CD4-positive, alpha-beta T cell treated with Interleukin-21 for 1 hour (primary cell): ENCODE data around the gene ATP8B2.
A peak's percentile ranks its signal among the peaks of the same experiment; 100 is the strongest.
"Not testable (repeated sequence)": the region's sequence is repeated elsewhere in the genome, so short reads cannot be mapped to it uniquely, and the experiment has no call there.

Experiments
- DNase-seq: peaks from one replicate; pipeline ENCODE4 v3.0.0-alpha.2; 2020

Gene ATP8B2

DNA sequence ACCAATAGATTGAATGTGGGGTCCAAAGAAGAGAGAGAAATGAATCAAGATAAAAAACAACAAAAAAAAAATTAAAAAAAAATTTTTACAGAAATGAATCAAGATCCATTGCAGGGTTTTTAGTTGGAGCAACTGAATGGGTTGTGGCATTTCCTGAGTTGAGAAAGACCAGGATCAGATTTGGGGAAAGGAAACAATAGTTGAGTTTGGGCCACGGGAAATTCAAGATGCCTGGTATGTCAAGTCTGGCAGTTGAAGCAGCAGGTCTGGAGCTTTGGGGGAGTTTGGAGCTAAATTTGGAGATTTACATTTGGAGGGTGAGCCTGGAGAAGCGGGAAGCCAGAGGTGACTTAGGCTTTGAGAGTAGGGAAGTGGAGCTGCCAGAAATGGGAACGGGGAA lies 22.6 kb downstream of the ATP8B2 start:
- no peak for DNase-seq

DNA sequence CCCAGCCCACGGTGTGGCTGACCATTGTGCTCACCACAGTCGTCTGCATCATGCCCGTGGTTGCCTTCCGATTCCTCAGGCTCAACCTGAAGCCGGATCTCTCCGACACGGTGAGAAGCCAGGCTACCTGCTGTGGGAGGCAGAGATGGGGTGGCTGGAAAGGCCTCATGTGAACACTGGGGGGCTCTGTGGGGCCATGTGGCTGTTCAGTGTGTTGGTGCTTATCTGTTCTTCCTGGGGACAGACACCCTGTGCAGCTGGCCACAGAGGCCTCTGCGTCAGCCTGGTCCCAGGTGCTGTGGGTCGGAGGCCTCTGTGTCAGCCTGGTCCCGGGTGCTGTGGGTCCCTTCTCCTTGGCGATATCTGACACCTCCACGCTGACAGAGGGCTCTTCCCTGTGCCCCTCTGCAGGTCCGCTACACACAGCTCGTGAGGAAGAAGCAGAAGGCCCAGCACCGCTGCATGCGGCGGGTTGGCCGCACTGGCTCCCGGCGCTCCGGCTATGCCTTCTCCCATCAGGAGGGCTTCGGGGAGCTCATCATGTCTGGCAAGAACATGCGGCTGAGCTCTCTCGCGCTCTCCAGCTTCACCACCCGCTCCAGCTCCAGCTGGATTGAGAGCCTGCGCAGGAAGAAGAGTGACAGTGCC lies 23.2 kb downstream of the ATP8B2 start:
- DNase-seq, result no peak

GRCh38 chr1:154349121-154349520 lies 23.8 kb downstream of the ATP8B2 start:
- no peak for DNase-seq

DNA sequence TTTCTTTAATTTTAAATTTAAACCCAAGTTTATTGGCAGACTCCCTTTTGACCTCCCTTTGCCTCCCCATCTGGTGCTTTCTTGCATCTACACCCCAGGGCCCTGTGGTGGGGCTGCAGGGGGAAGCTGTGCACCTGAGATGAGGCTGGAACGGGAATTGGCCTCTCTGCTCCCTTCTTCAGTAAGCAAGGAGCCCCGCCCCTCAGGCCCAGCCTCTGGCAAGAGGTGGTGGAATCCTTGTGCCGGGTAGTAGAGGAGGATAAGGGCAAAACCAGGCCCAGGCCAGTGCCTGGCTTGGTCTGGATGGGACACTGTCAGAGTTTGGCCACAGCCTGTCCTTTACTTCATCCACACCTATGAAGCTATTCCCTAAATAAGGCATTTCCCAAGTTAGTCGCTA lies 25.1 kb downstream of the ATP8B2 start:
- no peak for DNase-seq

DNA sequence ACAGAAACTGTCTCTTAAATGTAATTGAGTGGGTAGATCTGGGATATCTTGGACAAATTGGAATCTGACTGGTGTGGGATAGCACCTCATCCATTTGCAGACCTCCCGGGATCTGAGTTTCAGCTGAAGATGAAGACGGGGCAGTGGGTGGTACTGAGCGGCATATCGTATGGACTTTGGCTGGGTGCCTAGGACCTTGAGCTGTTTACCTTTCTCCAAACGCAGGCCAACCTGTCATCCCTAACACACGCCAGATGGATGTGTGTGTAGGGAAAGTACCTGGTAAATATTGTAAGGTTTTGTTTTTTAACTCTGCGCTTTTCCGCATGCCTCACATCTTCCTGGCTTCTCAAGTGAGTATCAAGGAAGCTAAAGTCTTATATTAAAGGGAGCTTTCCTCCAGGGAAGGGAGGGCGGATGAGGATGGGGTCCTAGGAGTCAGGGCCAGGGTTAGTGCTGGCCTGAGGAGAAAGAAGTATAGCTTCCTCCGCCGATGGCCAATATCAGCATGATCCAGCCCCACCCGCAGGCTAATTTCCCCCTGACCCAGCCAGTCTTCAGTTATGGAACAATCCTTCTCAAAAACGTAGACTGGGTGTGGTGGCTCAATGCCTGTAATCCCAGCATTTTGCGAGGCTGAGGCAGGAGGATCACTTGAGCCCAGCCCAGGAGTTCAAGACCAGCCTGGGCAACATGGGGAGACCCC lies 26.2 kb downstream of the ATP8B2 start:
- no peak for DNase-seq

- DNase-seq, result no peak
Measured at GRCh38 chr1:154352245-154352580, 26.9 kb downstream of the ATP8B2 start.

DNA sequence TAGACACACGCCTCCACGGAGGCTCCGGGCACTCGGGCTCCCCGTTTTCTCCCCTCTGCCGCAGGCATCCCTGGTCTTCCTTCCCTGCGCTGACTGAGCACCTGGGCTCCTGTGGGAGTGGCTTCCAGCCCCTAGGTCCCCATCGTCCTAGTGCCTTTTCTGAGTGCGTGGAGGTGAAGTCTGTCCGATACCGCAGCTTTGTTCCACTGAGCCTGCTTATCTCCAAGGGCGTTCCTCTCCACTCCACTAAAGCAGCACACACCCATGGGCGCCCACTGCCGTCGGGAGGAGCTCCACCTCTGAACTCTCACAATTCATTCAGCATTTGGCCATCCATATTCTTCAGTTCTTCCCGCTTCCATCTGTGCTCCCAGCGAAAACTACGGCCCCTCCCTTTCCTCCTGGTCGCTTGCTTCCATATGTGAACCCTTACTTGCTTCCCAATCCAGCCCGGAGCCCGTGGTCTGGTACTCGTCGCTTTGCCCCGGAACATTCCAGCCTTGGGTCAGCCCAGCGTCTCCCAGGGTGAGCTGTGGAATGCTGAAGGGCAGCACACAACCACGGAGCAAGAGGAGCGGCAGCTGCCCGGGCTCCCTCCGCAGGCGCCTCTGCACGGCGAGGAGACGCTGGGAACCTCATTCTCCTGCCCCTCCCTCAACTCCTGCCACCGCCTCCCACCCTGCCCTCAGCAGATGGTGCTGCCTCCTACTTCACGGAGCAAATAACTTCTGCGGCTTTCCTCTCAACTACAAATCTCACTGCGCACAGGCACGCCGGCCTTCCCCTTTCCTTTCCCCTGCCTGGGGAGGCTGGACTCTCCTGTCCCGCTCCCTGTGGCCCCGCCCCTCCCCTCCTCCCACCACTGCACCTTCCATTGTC lies 27.5 kb downstream of the ATP8B2 start:
- peak; percentile 58 for DNase-seq

DNA sequence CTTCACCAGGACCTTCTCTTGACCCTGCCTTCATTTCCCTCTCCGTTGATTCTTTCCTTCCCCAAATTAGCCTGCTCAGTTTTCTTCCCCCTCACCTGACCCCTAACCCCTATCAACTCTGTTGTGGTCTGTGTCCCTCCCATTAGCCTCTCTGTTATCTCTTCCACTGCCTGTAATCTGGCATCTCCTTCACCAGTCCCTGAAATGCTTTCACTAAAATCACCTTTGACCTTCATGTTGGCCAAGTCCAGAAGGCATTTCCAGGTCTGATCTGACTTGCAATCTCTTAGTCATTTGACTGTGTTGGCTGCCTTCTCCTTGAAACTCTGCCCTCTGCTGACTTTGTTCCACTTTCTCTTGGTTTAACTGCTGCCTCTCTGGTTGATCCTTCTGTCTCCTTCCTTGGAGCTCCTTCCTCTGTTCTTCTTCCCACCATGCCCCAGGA lies 28.2 kb downstream of the ATP8B2 start:
- peak; percentile 49 for DNase-seq

DNA sequence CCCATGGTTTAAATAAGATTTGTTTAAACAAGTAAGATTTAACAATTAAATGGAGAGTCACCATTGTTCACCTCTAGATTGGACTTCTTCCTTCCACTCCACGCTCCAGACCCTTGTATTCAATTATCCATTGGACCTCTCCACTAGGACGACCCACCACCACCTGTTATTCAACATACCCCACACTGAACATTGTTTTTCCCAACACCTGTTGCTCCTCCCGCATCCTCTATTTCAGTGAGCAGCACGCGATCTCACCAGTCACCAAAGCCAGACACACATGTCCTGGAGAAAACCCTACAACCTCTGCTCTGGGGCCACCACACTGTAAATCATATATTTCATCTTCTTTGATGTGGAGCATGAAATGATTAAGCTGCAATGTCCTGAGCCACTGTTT lies 28.6 kb downstream of the ATP8B2 start:
- DNase-seq, result no peak

DNA sequence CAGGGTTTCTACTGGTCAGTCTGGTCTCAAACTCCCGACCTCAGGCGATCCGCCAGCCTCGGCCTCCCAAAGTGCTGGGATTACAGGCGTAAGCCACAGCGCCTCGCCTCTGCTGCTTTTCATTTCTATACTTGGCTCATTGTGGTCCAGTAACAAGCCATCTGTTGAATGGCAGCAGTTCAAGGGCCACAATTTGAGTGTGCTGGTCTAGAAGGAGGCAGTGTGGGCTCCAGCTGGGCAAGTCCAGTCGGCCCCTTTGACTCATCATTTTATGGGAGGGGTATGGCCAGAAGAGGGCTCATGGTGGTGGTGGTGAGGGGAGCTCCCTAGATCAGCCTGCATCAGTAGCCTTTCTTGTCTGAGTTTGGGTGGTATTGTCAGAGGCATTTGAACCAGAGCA lies 33.2 kb downstream of the ATP8B2 start:
- no peak for DNase-seq

DNA sequence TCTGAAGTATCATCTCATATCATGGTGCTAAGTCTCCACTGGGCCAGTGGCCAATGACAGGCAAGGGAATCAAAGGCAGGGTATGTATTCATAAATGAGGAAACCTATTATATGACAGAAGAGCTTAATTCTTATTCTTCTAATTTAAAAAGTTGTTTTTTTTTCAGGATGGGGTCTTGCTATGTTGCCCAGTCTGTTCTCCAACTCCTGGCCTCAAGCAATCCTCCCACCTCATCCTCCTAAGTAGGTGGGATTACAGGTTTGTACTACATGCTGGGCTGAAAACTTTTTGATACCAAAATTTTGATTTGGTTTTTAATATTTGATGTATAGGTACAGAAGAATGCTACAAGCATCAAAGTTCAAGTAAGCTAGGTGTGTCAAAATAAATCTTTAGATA lies 35.0 kb downstream of the ATP8B2 start:
- DNase-seq, result no peak

GRCh38 chr1:154360881-154361280 lies 35.6 kb downstream of the ATP8B2 start:
- DNase-seq, result not testable (repeated sequence)

GRCh38 chr1:154361357-154361756 lies 36.0 kb downstream of the ATP8B2 start:
- DNase-seq, result no peak

GRCh38 chr1:154371436-154371835 lies 46.1 kb downstream of the ATP8B2 start:
- DNase-seq, result no peak

DNA sequence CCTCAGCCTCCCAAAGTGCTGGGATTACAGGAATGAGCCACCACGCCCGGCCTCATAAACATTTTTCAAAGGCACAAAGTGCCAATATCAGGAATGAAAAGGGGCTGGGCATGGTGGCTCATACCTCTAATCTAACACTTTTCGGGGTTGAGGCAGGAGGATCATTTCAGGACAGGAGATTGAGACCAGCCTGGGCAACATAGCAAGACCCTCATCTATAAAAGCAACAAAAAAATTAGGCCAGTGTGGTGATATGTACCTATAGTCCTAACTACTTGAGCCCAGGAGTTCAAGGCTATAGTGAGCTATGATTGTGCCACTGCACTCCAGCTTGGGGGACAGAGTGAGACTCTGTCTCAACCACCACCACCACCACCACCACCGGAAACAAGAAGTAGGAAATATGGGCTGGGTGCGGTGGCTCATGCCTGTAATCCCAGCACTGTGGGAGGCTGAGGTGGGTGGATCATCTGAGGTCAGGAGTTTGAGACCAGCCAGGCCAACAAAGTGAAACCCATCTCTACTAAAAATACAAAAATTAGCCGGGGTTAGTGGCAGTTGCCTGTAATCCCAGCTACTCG lies 48.5 kb downstream of the ATP8B2 start:
- DNase-seq, result not testable (repeated sequence)

- no peak for DNase-seq
Measured at GRCh38 chr1:154379301-154379700, 54.0 kb downstream of the ATP8B2 start.

DNA sequence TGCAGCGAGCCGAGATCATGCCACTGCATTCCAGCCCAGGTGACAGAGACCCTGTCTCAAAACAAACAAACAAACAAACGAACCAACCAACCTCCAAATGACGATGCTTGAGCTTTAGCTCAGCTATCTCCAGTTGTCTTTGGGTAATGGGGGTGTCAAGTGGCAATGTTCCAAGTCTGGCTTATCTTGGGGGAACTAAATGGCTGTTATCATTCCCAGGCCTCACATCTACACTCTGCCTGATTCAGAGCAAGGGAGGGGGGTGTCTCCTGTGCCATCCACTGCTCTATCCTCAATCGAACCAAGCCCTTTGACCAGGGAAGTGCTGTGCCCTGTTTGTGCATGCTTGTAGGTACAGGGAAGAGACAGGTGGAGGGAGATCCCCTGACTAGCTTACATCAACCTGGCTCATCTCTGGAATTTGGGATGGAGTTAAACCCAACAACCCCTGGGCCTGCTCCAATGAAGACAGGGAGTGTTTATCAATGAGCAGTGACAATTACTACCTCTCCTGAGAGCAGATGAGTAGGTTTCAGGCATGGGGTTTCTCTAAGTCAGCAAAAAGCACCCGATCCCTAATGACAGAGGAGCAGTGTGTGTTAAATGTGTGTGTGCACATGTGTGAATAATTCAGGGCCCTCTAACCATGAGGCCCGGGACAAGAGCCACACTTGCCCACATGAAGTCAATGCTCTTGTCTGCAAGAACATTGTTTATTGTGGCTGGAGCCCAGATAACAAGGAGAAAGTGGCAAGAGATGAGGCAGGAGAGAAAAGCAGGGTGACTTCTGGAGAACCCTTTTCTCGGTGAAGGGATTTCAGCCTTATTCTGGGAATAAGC lies 59.5 kb downstream of the ATP8B2 start:
- DNase-seq, result no peak

- peak; percentile 84 for DNase-seq
Measured at GRCh38 chr1:154386643-154387352, 61.5 kb downstream of the ATP8B2 start.

- DNase-seq, result no peak
Measured at GRCh38 chr1:154391086-154391770, 65.9 kb downstream of the ATP8B2 start.

DNA sequence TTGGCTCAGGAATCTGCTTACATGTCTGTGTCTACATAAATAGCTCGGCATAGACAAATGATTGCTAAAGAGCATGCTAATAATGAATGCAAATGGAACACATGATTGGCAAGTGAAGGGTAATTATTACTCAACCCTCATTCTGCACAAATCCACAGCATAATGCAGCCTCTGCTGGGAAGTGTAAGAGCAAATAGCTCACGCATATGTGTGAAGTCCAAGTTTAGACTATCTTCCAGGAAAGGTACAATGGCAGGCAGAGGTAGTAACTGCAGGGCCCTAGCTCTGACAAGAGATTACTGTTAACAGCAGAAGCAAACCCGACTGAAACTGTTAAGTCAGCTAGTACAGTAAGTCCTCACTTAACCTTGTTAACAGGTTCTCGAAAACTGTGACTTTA lies 72.8 kb downstream of the ATP8B2 start:
- DNase-seq, result no peak

DNA sequence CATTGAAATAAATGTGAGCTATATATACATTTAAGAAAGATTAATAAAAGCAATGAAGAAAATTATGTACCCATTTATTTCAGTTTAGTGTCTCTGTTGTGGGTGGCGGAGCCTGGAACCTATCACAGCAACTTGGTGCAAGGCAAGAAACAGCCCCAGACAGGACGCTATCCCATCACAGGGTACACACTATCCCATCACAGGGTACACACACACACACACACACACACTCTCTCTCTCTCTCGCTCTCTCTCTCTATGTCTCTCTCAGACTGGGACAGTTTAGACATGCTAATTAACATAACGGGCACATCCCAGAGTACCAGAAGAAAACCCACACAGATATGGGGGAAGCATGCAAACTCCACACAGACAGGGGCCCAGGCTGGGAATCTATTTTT lies 73.4 kb downstream of the ATP8B2 start:
- no peak for DNase-seq
